Fibroblast of lung (primary cell): Measurements from ENCODE around the gene DUSP7. TPM values are rescaled to one million over a fixed set of nuclear protein-coding genes. Genes with fewer than 3 reads are reported as not detected.

ENCODE experiments used
- DNase-seq, 2 donors: peaks; one replicate each; pipeline versions ENCODE4 v3.0.0 to v3.0.0-alpha.2; 2010; ENCODE audit warnings: low read depth in 2 of 2
- H2AFZ ChIP-seq: 2 replicates; pipeline ENCODE4 v1.5.1; 2012; ENCODE audit warnings: low read length, control low read depth, inconsistent platforms
- H3K27ac ChIP-seq: 2 replicates; pipeline ENCODE4 v1.5.1; 2011; ENCODE audit warnings: low read length, control low read depth; ENCODE audit not compliant: insufficient read depth
- H3K27me3 ChIP-seq: 2 replicates; pipeline ENCODE4 v1.5.1; 2011; ENCODE audit warnings: mild to moderate bottlenecking, low read length; ENCODE audit not compliant: control insufficient read depth, insufficient read depth
- H3K36me3 ChIP-seq: 2 replicates; pipeline ENCODE4 v1.5.1; 2011; ENCODE audit warnings: low read length; ENCODE audit not compliant: control insufficient read depth, insufficient read depth
- H3K4me1 ChIP-seq: 2 replicates; pipeline ENCODE4 v1.5.1; 2011; ENCODE audit warnings: low read length; ENCODE audit not compliant: control insufficient read depth, insufficient read depth; ENCODE audit errors: extremely low read depth
- H3K4me2 ChIP-seq: 2 replicates; pipeline ENCODE4 v1.5.1; 2011; ENCODE audit warnings: low read length, control low read depth; ENCODE audit not compliant: insufficient read depth; ENCODE audit errors: extremely low read depth
- H3K4me3 ChIP-seq, 4 experiments: fragments of 200-600 bp in 1 of 4; sonication (generic) in 1 of 4; replicated peaks in 1 of 4; 2 replicates each; pipeline ENCODE4 v1.5.1; 2011 to 2016; ENCODE audit warnings: low read length in 4 of 4, low read depth in 3 of 4, mild to moderate bottlenecking in 3 of 4, control low read depth in 2 of 4, inconsistent platforms in 1 of 4, mixed read lengths in 1 of 4; ENCODE audit not compliant: insufficient read depth in 1 of 4; ENCODE audit errors: control extremely low read depth in 1 of 4
- H3K79me2 ChIP-seq: 2 replicates; pipeline ENCODE4 v1.5.1; 2012; ENCODE audit warnings: mild to moderate bottlenecking, low read length, inconsistent platforms; ENCODE audit not compliant: control insufficient read depth, insufficient read depth
- H3K9ac ChIP-seq: 2 replicates; pipeline ENCODE4 v1.5.1; 2011; ENCODE audit warnings: mild to moderate bottlenecking, low read length, control low read depth; ENCODE audit not compliant: insufficient read depth
- H3K9me3 ChIP-seq: 2 replicates; pipeline ENCODE4 v1.5.1; 2012; ENCODE audit warnings: low read depth, low read length; ENCODE audit not compliant: control insufficient read depth, insufficient read depth
- H4K20me1 ChIP-seq: 2 replicates; pipeline ENCODE4 v1.5.1; 2011; ENCODE audit warnings: low read length; ENCODE audit not compliant: control insufficient read depth, insufficient read depth; ENCODE audit errors: extremely low read depth
- EZH2 ChIP-seq: IDR thresholded peaks from 2 replicates; pipeline ENCODE4 v1.5.1; 2012; ENCODE audit warnings: low read length, control low read depth, mild to moderate bottlenecking; ENCODE audit errors: missing control alignments
- polyA plus RNA-seq, 2 donors: library from polyadenylated mRNA; depleted of rRNA in 1 of 2; stranded (reverse) in 1 of 2; unstranded in 1 of 2; fragments of >200 nt; gene quantifications; 2 replicates each; pipeline ENCODE4 v1.2.1, GENCODE V29; 2011 to 2012; ENCODE audit warnings: missing spikeins in 1 of 2
- total RNA-seq: library from RNA; depleted of rRNA; stranded (reverse); fragments of >200 nt; gene quantifications from 2 replicates; pipeline ENCODE4 v1.2.1, GENCODE V29; 2014
- TF ChIP-seq, protein P1 (sequence below), 2 donors: IDR thresholded peaks in 1 of 2; conservative IDR thresholded peaks in 1 of 2; 1 replicate in 1 of 2; 2 replicates in 1 of 2; pipeline ENCODE4 v1.5.1; 2011 to 2012; ENCODE audit warnings: low read length in 2 of 2, control low read depth in 1 of 2, inconsistent platforms in 1 of 2, low read depth in 1 of 2, mild to moderate bottlenecking in 1 of 2

DUSP7 gene
- total and polyA plus RNA-seq, 2 donors (not counting 1 experiment from before 2014, with no cell fraction given): 5.6 to 26.5 TPM

DNA sequence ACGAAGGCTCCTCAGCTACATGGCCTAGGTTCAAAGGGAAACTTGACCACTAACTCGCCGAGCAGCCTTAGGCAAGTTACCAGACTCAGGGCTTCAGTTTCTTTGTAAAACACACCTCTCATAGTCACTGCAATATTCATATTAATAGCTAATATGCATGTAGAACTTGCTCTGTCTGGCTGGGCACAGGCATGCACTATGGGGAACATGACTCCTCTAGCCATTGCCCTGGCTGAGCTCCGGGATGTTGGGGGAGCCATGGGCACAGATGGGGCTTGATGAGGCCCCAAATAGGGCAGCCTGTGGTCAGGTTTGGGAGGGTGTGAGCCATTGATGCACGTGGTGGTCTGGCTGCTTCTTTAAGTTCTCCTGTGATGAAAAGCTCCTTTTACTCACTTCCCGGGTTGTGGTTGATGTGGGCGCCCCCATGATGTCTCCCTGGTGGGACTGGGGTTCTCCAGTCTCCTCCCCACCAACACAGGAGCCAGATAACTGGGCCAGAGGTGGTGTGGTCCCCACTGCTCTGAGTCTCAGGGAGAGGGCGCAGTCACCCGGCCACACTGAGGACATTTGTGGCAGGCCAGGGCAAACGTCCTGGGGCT lies 29.4 kb upstream of the DUSP7 start:
- Histone ChIP-seq H3K36me3 (peaks cover 2% of the 10 kb centered on the region), H4K20me1 (no peaks in the 10 kb centered on the region), H3K4me1 (peaks cover 28% of the 10 kb centered on the region), H3K4me2 (no peak overlapping the region), H2AFZ (no peak overlapping the region), H3K27ac (no peak overlapping the region), H3K27me3 (no peaks in the 10 kb centered on the region), H3K4me3 (no peak overlapping the region), H3K9ac (no peak overlapping the region), H3K79me2 (no peaks in the 10 kb centered on the region), H3K9me3 (no peaks in the 10 kb centered on the region)
- no peak for DNase-seq
- no peak for TF ChIP-seq EZH2
- TF ChIP-seq, protein P1, sequence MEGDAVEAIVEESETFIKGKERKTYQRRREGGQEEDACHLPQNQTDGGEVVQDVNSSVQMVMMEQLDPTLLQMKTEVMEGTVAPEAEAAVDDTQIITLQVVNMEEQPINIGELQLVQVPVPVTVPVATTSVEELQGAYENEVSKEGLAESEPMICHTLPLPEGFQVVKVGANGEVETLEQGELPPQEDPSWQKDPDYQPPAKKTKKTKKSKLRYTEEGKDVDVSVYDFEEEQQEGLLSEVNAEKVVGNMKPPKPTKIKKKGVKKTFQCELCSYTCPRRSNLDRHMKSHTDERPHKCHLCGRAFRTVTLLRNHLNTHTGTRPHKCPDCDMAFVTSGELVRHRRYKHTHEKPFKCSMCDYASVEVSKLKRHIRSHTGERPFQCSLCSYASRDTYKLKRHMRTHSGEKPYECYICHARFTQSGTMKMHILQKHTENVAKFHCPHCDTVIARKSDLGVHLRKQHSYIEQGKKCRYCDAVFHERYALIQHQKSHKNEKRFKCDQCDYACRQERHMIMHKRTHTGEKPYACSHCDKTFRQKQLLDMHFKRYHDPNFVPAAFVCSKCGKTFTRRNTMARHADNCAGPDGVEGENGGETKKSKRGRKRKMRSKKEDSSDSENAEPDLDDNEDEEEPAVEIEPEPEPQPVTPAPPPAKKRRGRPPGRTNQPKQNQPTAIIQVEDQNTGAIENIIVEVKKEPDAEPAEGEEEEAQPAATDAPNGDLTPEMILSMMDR (conservative IDR thresholded peaks at IDR 0.05 in 1 of 2, IDR thresholded peaks at IDR 0.05 in 1 of 2; ENCODE audit: low read depth in 1 of 2, low read length in 2 of 2): no peak

DNA sequence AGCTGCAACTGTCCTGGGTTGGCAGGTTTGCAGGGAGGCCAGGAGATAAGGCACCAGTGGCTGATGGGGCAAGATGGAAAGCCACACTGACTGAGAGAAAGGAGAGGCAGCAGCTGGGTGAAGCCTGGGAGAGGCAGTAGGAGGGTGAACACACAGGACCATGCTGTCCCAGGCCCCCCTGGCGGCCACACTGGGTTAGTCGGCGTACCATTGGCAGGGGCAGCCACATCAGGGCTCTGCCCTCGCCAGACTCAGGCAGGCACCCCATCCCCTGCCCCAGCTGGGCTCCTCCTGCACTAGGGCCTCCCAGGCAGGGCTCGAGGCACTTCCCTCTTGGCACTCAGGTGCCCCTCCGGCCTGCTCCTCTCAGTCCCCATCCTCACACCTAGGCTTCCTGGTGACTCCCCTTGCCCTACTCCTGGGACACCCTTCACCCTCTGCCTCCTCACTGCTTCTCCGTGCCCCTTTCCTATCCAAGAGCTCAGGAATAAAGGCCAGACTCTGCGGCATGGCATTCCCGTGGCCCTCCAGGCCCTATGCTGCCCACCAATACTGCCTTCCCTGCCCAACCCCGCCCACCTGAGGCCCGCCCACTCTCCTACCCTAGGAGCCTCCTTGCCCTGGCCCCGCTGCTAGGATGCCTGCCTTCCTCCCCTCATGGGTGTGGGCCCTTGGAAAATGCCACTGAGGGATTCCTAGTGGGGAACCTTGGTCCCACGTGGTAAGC lies 28.7 kb upstream of the DUSP7 start:
- H3K9ac ChIP-seq: no peak overlapping the region

More for the DNA sequence above, 28.7 kb upstream of the DUSP7 start:
- H3K4me1 ChIP-seq: peaks cover 22% of the 10 kb centered on the region
- TF ChIP-seq EZH2: no peak
- TF ChIP-seq, protein P1 (conservative IDR thresholded peaks at IDR 0.05 in 1 of 2, IDR thresholded peaks at IDR 0.05 in 1 of 2; ENCODE audit: low read depth in 1 of 2, low read length in 2 of 2): no peak
- no peaks in the 10 kb centered on the region for H4K20me1 ChIP-seq
- DNase-seq: no peak
- H3K4me2 ChIP-seq: no peak overlapping the region
- H3K27me3 ChIP-seq: no peaks in the 10 kb centered on the region
- no peaks in the 10 kb centered on the region for H3K9me3 ChIP-seq
- H3K79me2 ChIP-seq: no peaks in the 10 kb centered on the region
- peaks cover 2% of the 10 kb centered on the region for H3K36me3 ChIP-seq
- no peak overlapping the region for H3K4me3 ChIP-seq
- no peak overlapping the region for H2AFZ ChIP-seq
- H3K27ac ChIP-seq: no peak overlapping the region
